MM.1S (cell line): ENCODE measurements around the gene PGBD4.
"Not testable (repeated sequence)": the region's sequence is repeated elsewhere in the genome, so short reads cannot be mapped to it uniquely, and the experiment has no call there.

Source experiments
- DNase-seq: peaks from one replicate; pipeline ENCODE4 v3.0.0-alpha.2; 2015
- H2AFZ ChIP-seq: fragments of 300-600 bp; sonication (generic); 2 replicates; pipeline ENCODE4 v1.6.0; 2016; ENCODE audit warnings: antibody characterized with exemption, low read length
- H3F3A ChIP-seq: fragments of 300-600 bp; sonication (generic); 2 replicates; pipeline ENCODE4 v1.6.1; 2016; ENCODE audit warnings: mild to moderate bottlenecking, antibody characterized with exemption, low read length, moderate library complexity, mixed read lengths; ENCODE audit not compliant: insufficient read depth
- H3K27ac ChIP-seq: fragments of 300-600 bp; sonication (generic); 2 replicates; pipeline ENCODE4 v1.5.1; 2016; ENCODE audit warnings: mild to moderate bottlenecking, low read length
- H3K27me3 ChIP-seq: fragments of 300-600 bp; sonication (generic); replicated peaks from 2 replicates; pipeline ENCODE4 v1.6.0; 2016; ENCODE audit warnings: low read length; ENCODE audit not compliant: insufficient read depth
- H3K36me3 ChIP-seq: fragments of 300-600 bp; sonication (generic); replicated peaks from 2 replicates; pipeline ENCODE4 v1.6.1; 2016; ENCODE audit warnings: mild to moderate bottlenecking, low read length, mixed read lengths; ENCODE audit not compliant: insufficient read depth
- H3K4me1 ChIP-seq: fragments of 300-600 bp; sonication (generic); 2 replicates; pipeline ENCODE4 v1.6.1; 2016; ENCODE audit warnings: low read length, mixed read lengths
- H3K4me2 ChIP-seq: fragments of 300-600 bp; sonication (generic); 2 replicates; pipeline ENCODE4 v1.6.0; 2016; ENCODE audit warnings: low read depth, low read length
- H3K4me3 ChIP-seq: fragments of 300-600 bp; sonication (generic); 2 replicates; pipeline ENCODE4 v1.5.1; 2016; ENCODE audit warnings: low read length, mixed read lengths
- H3K79me2 ChIP-seq: fragments of 300-600 bp; sonication (generic); 2 replicates; pipeline ENCODE4 v1.6.1; 2016; ENCODE audit warnings: mixed run types, low read length, mixed read lengths
- H3K9ac ChIP-seq: fragments of 300-600 bp; sonication (generic); 2 replicates; pipeline ENCODE4 v1.6.1; 2016; ENCODE audit warnings: low read length, mixed read lengths
- H3K9me2 ChIP-seq: fragments of 300-600 bp; sonication (generic); replicated peaks from 2 replicates; pipeline ENCODE4 v1.6.1; 2016; ENCODE audit warnings: mild to moderate bottlenecking, low read length, mixed read lengths; ENCODE audit not compliant: insufficient read depth
- H3K9me3 ChIP-seq: fragments of 300-600 bp; sonication (generic); replicated peaks from 2 replicates; pipeline ENCODE4 v1.6.1; 2016; ENCODE audit warnings: mild to moderate bottlenecking, low read length, mixed read lengths; ENCODE audit not compliant: insufficient read depth
- H4K20me1 ChIP-seq: fragments of 300-600 bp; sonication (generic); 2 replicates; pipeline ENCODE4 v1.6.1; 2016; ENCODE audit warnings: mild to moderate bottlenecking, low read length, moderate library complexity, mixed read lengths; ENCODE audit not compliant: insufficient read depth
- EZH2 ChIP-seq: fragments of 300-600 bp; sonication (generic); optimal IDR thresholded peaks from 2 replicates; pipeline ENCODE3; 2017; ENCODE audit warnings: low read depth, mild to moderate bottlenecking, antibody characterized with exemption, low read length, mixed read lengths
- EZH2phosphoT487 ChIP-seq: fragments of 300-600 bp; sonication (generic); IDR thresholded peaks from 2 replicates; pipeline ENCODE4 v1.6.1; 2018; ENCODE audit warnings: antibody characterized with exemption, low read length
- TF ChIP-seq, protein P1 (sequence below): fragments of 300-600 bp; sonication (generic); IDR thresholded peaks from 2 replicates; pipeline ENCODE4 v1.5.1; 2016; ENCODE audit warnings: antibody characterized with exemption, low read length, mixed read lengths

PGBD4 gene

DNA sequence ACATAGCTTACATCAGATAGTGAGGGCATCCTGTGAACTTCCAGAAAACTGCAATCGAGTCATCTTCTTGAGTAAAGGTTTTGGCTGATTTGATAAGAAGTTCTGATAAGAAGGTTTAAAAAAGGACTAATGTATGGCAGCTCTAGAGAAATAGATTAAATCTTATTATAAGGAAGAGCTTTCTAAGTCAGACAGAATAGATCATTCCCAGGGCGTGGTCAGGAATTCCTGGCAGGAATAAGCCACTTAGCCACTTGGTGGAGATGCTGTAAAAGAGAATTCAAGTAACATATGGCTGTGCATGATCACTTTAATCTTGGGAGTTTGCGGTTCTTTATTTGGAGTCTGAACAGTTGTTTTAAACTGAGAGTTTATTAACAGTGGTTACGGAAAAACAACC is 17.4 kb downstream of the PGBD4 start:
- H2AFZ ChIP-seq = no peak overlapping the region
- TF ChIP-seq, protein P1, sequence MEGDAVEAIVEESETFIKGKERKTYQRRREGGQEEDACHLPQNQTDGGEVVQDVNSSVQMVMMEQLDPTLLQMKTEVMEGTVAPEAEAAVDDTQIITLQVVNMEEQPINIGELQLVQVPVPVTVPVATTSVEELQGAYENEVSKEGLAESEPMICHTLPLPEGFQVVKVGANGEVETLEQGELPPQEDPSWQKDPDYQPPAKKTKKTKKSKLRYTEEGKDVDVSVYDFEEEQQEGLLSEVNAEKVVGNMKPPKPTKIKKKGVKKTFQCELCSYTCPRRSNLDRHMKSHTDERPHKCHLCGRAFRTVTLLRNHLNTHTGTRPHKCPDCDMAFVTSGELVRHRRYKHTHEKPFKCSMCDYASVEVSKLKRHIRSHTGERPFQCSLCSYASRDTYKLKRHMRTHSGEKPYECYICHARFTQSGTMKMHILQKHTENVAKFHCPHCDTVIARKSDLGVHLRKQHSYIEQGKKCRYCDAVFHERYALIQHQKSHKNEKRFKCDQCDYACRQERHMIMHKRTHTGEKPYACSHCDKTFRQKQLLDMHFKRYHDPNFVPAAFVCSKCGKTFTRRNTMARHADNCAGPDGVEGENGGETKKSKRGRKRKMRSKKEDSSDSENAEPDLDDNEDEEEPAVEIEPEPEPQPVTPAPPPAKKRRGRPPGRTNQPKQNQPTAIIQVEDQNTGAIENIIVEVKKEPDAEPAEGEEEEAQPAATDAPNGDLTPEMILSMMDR = no peak
- TF ChIP-seq EZH2 (no peak), EZH2phosphoT487 (no peak)
- H3K4me2 ChIP-seq = no peak overlapping the region
- H4K20me1 ChIP-seq = no peaks in the 10 kb centered on the region
- no peaks in the 10 kb centered on the region for H3K4me1 ChIP-seq
- no peaks in the 10 kb centered on the region for H3F3A ChIP-seq
- no peak for DNase-seq
- H3K27ac ChIP-seq = no peak overlapping the region
- no peaks in the 10 kb centered on the region for H3K27me3 ChIP-seq
- H3K79me2 ChIP-seq = no peaks in the 10 kb centered on the region
- H3K36me3 ChIP-seq = no peaks in the 10 kb centered on the region
- H3K9me2 ChIP-seq = no peaks in the 10 kb centered on the region
- no peaks in the 10 kb centered on the region for H3K9me3 ChIP-seq
- no peak overlapping the region for H3K9ac ChIP-seq
- H3K4me3 ChIP-seq = no peak overlapping the region

GRCh38 chr15:34120420-34120819 is 18.5 kb downstream of the PGBD4 start:
- H3K27me3 ChIP-seq, H2AFZ ChIP-seq, H3K9me3 ChIP-seq, H4K20me1 ChIP-seq, H3F3A ChIP-seq, H3K9me2 ChIP-seq, H3K4me3 ChIP-seq, H3K27ac ChIP-seq, H3K36me3 ChIP-seq, H3K4me2 ChIP-seq, H3K9ac ChIP-seq, DNase-seq, H3K79me2 ChIP-seq, H3K4me1 ChIP-seq: not testable (repeated sequence)

GRCh38 chr15:34121786-34122185 is 19.9 kb downstream of the PGBD4 start:
- H2AFZ ChIP-seq, H3K27me3 ChIP-seq, H3K36me3 ChIP-seq, H3K4me2 ChIP-seq, H3K4me3 ChIP-seq, H3K9me2 ChIP-seq, DNase-seq, H3F3A ChIP-seq, H4K20me1 ChIP-seq, H3K79me2 ChIP-seq, H3K9ac ChIP-seq, H3K27ac ChIP-seq, H3K4me1 ChIP-seq, H3K9me3 ChIP-seq: not testable (repeated sequence)

- no peak for DNase-seq
- H3K4me3 ChIP-seq = no peak overlapping the region
- no peak overlapping the region for H2AFZ ChIP-seq
- no peak overlapping the region for H3K27ac ChIP-seq
- H3K4me1 ChIP-seq = no peaks in the 10 kb centered on the region
- H3K9me2 ChIP-seq = no peaks in the 10 kb centered on the region
- H3K27me3 ChIP-seq = no peaks in the 10 kb centered on the region
- H3K36me3 ChIP-seq = no peaks in the 10 kb centered on the region
- no peaks in the 10 kb centered on the region for H3F3A ChIP-seq
- H3K4me2 ChIP-seq = no peak overlapping the region
- TF ChIP-seq, protein P1 = no peak
- TF ChIP-seq EZH2phosphoT487 (no peak), EZH2 (no peak)
- H4K20me1 ChIP-seq = no peaks in the 10 kb centered on the region
- H3K9me3 ChIP-seq = no peaks in the 10 kb centered on the region
- H3K9ac ChIP-seq = no peak overlapping the region
- no peaks in the 10 kb centered on the region for H3K79me2 ChIP-seq
These were observed 20.9 kb downstream of the PGBD4 start for GRCh38 chr15:34122771-34123183.
